SHP77 (cell line): ENCODE measurements around the gene AIG1.

ENCODE experiments used
- DNase-seq, 2 experiments: peaks; one replicate each; lab custom pipeline; 2025; lab: John Stamatoyannopoulos, UW

AIG1 gene

DNA sequence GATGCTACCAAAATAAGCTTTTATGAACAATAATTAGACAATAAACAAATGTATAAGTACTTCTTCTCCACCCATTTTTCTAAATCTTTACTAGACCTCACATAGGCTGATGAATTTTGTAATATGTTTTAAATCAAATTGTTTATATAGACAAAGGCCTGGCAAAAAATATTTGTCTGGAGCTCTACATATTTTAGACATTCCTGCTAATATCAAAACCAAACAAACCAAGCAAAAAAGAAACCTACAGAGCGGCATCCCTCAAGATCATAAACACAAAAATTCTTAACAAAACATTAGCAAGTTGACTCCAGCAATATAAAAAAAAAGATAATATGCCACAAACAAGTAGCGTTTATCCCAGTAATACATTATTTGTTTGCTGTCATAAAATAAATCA lies 302.6 kb downstream of the AIG1 start:
- DNase-seq: no peak

DNA sequence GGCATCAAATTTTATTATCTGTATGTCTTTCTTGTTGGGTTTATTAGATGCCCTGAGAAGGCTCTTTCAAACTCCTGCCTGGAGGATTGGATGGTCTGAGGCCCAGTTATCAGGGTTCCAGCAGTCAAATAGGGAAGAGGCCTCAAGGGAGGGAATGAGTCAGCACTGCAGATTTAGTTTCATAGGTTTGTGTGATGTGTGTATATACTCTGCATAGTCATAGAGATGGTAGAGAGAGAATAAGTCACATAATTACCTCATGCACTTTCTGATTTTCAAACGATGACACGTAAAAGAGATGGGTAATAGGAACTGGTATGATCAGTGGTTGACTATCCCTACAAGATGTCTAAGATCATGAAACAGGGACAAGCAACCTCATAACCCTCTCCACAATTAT lies 307.7 kb downstream of the AIG1 start:
- DNase-seq: no peak

DNA sequence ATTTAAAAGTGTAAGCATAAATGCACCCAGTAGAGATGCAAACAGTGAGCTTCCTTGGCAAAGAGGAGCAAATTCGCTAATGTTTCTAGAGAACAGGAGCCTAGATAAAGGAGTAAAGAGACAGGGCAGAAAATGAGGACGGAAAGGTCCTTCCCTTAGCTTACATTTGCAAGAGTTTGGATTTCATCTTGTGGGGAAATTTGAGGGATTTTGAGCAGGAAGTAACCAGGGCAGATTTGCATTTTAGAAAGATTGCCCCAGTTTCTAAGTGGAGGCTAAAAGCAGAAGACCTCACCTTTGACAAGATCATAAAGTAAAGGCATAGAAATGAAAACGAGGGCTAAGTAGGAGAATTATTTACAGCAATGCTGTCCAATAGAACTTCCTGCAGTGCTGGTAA lies 309.3 kb downstream of the AIG1 start:
- DNase-seq: no peak

DNA sequence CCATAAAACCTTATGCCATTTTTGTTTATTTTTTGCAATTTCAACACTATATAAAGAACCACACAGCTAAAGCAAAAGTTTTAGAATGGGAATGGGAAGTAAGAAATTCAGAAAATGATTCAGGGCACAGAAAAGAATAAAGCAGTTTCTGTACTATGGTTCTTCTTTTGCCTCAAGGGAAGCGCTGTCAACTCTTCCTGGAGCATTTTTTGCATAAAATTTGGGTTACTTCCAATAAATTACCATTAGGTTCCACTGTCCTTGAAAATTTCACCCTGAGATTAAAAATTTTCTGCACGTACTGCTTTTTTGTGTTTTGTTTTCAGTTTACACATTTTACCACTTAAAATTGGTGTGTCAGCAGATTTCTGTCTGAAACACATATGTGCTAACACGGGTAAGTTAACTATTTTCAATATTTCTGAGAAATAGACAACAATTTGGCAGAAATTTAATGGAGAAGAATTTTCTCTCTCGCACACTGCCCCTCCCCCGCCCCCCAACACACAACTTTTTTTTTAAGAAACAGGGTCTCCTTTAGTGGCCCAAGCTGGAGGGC lies 310.2 kb downstream of the AIG1 start:
- DNase-seq: no peak

DNA sequence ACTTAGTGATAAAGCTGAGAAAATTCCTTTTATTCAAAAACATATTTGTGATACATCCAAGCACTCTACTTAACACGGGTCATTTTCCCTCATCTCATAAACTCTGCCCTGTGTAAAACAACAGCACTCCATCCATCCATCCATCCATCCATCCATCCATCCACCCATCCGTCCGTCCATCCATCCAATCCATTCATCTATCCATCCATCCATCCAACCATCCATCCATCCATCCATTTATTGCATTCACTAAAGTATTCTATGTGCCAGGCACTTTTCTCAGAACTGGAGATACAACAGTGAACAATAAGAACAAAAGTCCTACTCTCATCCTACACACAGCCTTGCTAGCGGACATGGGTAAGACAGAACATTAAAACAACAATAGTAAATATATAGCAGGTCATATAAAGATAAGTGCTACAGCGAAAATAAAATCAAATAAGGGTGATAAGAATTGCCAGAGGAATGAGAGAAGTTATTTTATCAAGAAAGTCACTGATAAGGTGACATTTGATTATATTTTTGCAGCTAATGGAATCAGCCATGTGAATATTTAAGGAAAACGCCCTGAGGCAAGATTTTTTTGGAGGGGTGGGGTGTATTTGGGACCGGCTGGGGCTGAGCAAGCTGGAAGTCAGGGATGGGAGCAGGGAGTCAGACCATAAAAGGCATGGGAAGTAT lies 311.7 kb downstream of the AIG1 start:
- DNase-seq: no peak

DNA sequence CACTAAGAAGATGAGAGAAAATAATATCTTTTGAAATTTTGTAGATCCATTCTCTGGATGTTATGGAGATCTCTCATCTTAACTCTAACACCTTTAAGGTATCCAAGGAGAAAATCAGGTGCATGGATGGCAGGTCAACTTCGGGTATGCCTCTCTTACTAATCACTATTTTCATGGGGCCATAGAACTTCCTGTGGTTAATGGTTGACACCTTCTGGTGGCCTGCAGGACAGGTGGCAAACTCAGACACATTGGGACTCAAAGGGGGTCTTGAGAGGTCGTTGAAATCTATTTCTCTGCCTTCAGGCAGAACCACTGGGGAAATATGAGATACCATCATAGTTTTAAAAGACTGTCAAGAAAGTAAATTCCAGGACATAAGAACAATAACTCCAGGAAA lies 313.3 kb downstream of the AIG1 start:
- DNase-seq: no peak

DNA sequence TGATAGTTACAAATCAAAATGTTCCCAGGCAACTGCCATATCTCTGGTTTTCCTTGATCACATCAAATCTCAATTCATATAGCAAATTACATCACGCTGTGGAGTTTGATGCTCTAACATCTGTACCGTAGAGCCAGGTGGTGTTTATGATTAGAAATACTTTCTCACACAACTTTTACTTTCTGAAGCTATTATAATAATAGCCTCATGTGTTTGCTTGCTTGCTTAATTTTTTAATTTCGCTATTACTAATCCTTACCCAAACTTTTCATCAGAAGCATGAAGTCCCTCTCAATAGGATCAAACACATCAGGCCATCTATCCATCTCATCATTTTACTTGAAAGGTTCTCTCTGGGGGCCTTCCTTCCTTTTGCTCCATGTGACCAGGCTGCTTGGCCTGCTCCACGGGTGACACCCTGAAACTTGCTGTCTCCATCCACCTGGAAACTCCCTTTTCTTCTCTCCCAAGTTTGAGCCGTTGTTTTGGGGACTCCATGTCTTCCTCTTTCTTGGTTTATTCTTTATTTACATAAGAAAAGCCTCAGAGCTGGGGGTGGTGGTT lies 314.4 kb downstream of the AIG1 start:
- no peak for DNase-seq

DNA sequence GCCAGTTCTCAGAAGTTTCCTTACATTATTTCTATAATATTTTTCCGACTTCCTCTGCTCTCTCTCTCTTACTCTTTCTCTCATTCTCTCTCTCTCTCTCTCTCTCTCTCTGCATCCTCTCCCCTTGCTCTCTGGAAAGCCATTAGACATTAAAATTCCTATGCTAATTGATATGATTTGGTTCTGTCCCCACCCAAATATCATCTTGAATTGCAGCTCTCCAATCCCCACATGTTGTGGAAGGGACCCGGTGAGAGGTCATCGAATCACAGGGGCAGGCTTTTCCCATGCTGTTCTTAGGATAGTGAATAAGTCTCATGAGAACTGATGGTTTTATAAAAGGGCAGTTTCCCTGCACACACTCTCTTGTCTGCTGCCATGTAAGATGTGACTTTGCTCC lies 315.7 kb downstream of the AIG1 start:
- DNase-seq: no peak

DNA sequence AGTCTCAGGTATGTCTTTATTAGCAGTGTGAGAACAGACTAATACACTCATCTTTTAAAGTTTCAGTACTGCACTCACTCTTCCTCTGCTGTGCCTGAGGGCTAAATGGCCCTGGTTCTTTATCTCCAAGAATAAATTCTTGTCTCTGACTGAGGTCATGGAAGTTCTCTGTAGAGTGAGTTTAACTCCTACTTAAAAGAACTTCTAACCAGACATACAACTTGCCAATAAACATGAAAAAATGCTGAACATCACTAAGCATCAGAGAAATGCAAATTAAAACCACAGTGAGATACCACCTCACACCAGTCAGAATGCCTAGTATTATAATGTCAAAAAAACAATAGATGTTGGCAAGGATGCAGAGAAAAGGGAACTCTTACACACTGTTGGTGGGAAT lies 316.2 kb downstream of the AIG1 start:
- no peak for DNase-seq

DNA sequence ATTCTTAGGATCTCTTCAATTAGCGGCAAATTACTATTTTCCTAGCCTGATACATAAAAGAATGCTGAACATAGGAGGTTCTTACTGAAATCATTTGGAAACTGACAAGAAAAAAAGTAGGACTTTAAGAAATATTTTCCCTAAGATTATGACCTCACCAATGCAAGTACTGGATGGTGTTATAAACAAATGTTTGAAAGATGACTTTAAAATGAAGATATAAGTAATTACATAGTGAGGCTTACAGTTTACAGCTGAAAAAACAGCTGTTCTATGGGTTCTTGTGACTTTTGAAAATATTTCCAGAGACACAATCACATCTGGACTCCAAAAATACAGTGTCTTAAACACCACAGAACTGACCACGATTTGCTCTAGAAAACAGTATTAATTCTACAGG lies 324.9 kb downstream of the AIG1 start:
- DNase-seq: no peak

DNA sequence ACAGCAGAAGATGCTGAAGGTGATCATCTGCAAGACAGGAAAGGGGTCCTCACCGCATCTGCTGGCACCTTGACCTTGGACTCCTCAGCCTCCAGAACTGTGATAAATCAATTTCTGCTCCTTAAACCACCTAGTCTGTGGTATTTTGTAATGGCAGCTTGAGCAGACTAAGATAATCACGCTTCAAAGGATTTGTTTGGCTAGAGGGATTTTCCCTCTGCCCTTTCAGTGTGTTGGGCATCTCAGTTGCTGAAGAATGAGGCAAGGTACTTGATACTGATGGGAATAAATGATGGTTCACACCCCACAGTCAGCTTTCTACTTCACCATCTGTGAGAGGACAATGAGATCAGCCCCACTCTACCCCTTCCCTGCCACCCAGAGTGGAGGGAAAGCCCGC lies 329.6 kb downstream of the AIG1 start:
- DNase-seq: no peak
